OCI-LY1 (cell line): ENCODE data around the gene PNMA6E.

Source experiments
- CTCF ChIP-seq: fragments of 200-600 bp; sonication (generic), shearing (Covaris generic); IDR thresholded peaks from 2 replicates; pipeline ENCODE4 v1.5.1; 2017; ENCODE audit warnings: mild to moderate bottlenecking, antibody characterized with exemption, low read length, moderate library complexity, mixed read lengths
- EZH2 ChIP-seq: fragments of 200-600 bp; sonication (generic), shearing (Covaris generic); IDR thresholded peaks from 2 replicates; pipeline ENCODE4 v1.8.0; 2017; ENCODE audit warnings: borderline replicate concordance, mixed run types, mild to moderate bottlenecking, antibody characterized with exemption, low read length, moderate library complexity, mixed read lengths

GRCh38 chrX:153392642-153393321 lies 8.4 kb downstream of the PNMA6E start:
- TF ChIP-seq CTCF: no peak
- no peak for TF ChIP-seq EZH2
